Measurements from ENCODE around the gene SRPRB.

- TF ChIP-seq CTCF (IDR thresholded peaks at IDR 0.05): no peak
- TF ChIP-seq SIN3A (IDR thresholded peaks at IDR 0.05; ENCODE audit: borderline replicate concordance, insufficient read depth, low read depth, low read length): no peak
- TF ChIP-seq POLR2AphosphoS5 (IDR thresholded peaks at IDR 0.05; ENCODE audit: low read depth, low read length): no peak
- no peak for TF ChIP-seq TCF7L2 (IDR thresholded peaks at IDR 0.05; ENCODE audit: low read depth, low read length)
These were observed 31.9 kb upstream of the SRPRB start for GRCh38 chr3:133773732-133774131.

All from Panc1 (cell line).